CD4-positive, alpha-beta T cell (primary cell): Measurements from ENCODE around the gene KLK1. TPM values are rescaled to one million over a fixed set of nuclear protein-coding genes. Genes with fewer than 3 reads are reported as not detected.

Experiments used
- ATAC-seq: fragments of 200-7000 bp; cut with Tn5 transposase; one replicate; pipeline ENCODE4 v1.10.0; 2022; ENCODE audit warnings: mild to moderate bottlenecking; ENCODE audit not compliant: poor library complexity
- CTCF ChIA-PET: fragments of 350-600 bp; sonication (Branson Sonifier 250); formaldehyde crosslinking; loops from one replicate; lab custom pipeline; 2021; ENCODE audit warnings: antibody characterized with exemption, inconsistent platforms; lab: Charles Lee
- POLR2A ChIA-PET: fragments of 350-600 bp; sonication (Branson Sonifier 250); formaldehyde crosslinking; loops from one replicate; lab custom pipeline; 2021; ENCODE audit warnings: antibody characterized with exemption, inconsistent platforms; lab: Charles Lee
- DNase-seq, 14 experiments: peaks; one replicate each; pipeline ENCODE4 v3.0.0-alpha.2; 2013 to 2020; ENCODE audit warnings: mixed read lengths in 2 of 14
- H3K27ac ChIP-seq, 2 donors: one replicate each; pipeline versions ENCODE4 v1.5.1 to v1.7.0; 2013; ENCODE audit warnings: low read length in 2 of 2, low read depth in 1 of 2, mild to moderate bottlenecking in 1 of 2
- H3K27me3 ChIP-seq, 2 experiments: 1 replicate in 1 of 2; 2 replicates in 1 of 2; pipeline versions ENCODE4 v1.6.1 to v1.7.0; 2013; ENCODE audit warnings: low read length in 2 of 2, control low read depth in 1 of 2, mild to moderate bottlenecking in 1 of 2, moderate library complexity in 1 of 2; ENCODE audit not compliant: insufficient read depth in 2 of 2, control insufficient read depth in 1 of 2
- H3K36me3 ChIP-seq: one replicate; pipeline ENCODE4 v1.6.1; 2013; ENCODE audit warnings: low read length, control low read depth; ENCODE audit not compliant: insufficient read depth
- H3K4me1 ChIP-seq: one replicate; pipeline ENCODE4 v1.6.1; 2013; ENCODE audit warnings: low read length, control low read depth; ENCODE audit not compliant: insufficient read depth
- H3K4me3 ChIP-seq: one replicate; pipeline ENCODE4 v1.5.1; 2013; ENCODE audit warnings: mild to moderate bottlenecking, low read length, moderate library complexity
- H3K9me3 ChIP-seq, 2 experiments: 1 replicate in 1 of 2; 2 replicates in 1 of 2; pipeline versions ENCODE4 v1.6.1 to v1.7.0; 2013; ENCODE audit warnings: low read length in 2 of 2, mild to moderate bottlenecking in 2 of 2, control low read depth in 1 of 2, moderate library complexity in 1 of 2; ENCODE audit not compliant: control insufficient read depth in 1 of 2, insufficient read depth in 1 of 2
- H3K27ac Mint-ChIP-seq: one replicate; pipeline ENCODE4 v1.8.0; 2020; ENCODE audit warnings: mixed read lengths
- H3K27me3 Mint-ChIP-seq: one replicate; pipeline ENCODE4 v1.8.0; 2021; ENCODE audit warnings: mixed read lengths
- H3K36me3 Mint-ChIP-seq: one replicate; pipeline ENCODE4 v1.8.0; 2021; ENCODE audit warnings: low read depth, mixed read lengths
- H3K4me1 Mint-ChIP-seq: one replicate; pipeline ENCODE4 v1.8.0; 2021; ENCODE audit warnings: low read depth, mixed read lengths
- H3K4me3 Mint-ChIP-seq: one replicate; pipeline ENCODE4 v1.8.0; 2020; ENCODE audit warnings: mild to moderate bottlenecking, mixed read lengths
- H3K9me3 Mint-ChIP-seq: one replicate; pipeline ENCODE4 v1.8.0; 2020; ENCODE audit warnings: mixed read lengths
- CTCF ChIP-seq: fragments of 200-600 bp; IDR thresholded peaks from one replicate; pipeline ENCODE4 v1.8.0; 2022; ENCODE audit warnings: antibody characterized with exemption, mild to moderate bottlenecking
- intact Hi-C, 2 experiments: fragments of 100-400 bp; cut with DNase I in 1 of 2; cut with micrococcal nuclease in 1 of 2; formaldehyde crosslinking; loops; one replicate each; pipeline versions ENCODE4 v1.15.1 to v1.9.0; 2023 to 2025; cut with DNase I, micrococcal nuclease
- total RNA-seq, 174 experiments: library from RNA in 2 of 174; stranded (reverse) in 2 of 174; gene quantifications; one replicate each; pipeline ENCODE4 v1.2.3 and lab custom pipeline; 2021 to 2026

The KLK1 gene
- total RNA-seq, 2 experiments from 2014 or later, result not detected

- ATAC-seq (no peak), DNase-seq (no peak)
- TF ChIP-seq CTCF, result no peak
- no peak overlapping the region for H3K27ac Mint-ChIP-seq
- H3K4me3 Mint-ChIP-seq, result peak overlapping the region; percentile 76
- Histone ChIP-seq H3K27me3 (peaks cover 26 to 31% of the 10 kb centered on the region in 2 experiments), H3K9me3 (peaks cover 0 to 9% of the 10 kb centered on the region in 2 experiments), H3K4me1 (peaks cover 16% of the 10 kb centered on the region), H3K27ac (no peak overlapping the region), H3K4me3 (peak overlapping the region; percentile 64), H3K36me3 (no peaks in the 10 kb centered on the region)
- H3K4me1 Mint-ChIP-seq, result peaks cover 12% of the 10 kb centered on the region
- H3K27me3 Mint-ChIP-seq, result peaks cover 65% of the 10 kb centered on the region
- H3K36me3 Mint-ChIP-seq, result no peaks in the 10 kb centered on the region
- POLR2A ChIA-PET, result no interaction called here
- intact Hi-C loops, result no loop called here
- no peaks in the 10 kb centered on the region for H3K9me3 Mint-ChIP-seq
- CTCF ChIA-PET, result no interaction called here
These were observed 11.7 kb upstream of the KLK1 start for GRCh38 chr19:50835103-50835784.

GRCh38 chr19:50833802-50834167, 10.2 kb upstream of the KLK1 start:
- intact Hi-C loops, result no loop called here
- H3K36me3 ChIP-seq, result no peaks in the 10 kb centered on the region
- H3K9me3 ChIP-seq, result peaks cover 0 to 4% of the 10 kb centered on the region in 2 experiments
- ATAC-seq (no peak), DNase-seq (no peak)
- H3K27me3 ChIP-seq, result peaks cover 26 to 31% of the 10 kb centered on the region in 2 experiments
- POLR2A ChIA-PET, result no interaction called here
- H3K36me3 Mint-ChIP-seq, result no peaks in the 10 kb centered on the region
- H3K9me3 Mint-ChIP-seq, result no peaks in the 10 kb centered on the region
- TF ChIP-seq CTCF, result no peak
- no peak overlapping the region for H3K4me3 Mint-ChIP-seq
- no peak overlapping the region for H3K27ac ChIP-seq
- H3K27me3 Mint-ChIP-seq, result peaks cover 75% of the 10 kb centered on the region
- H3K4me1 Mint-ChIP-seq, result peaks cover 12% of the 10 kb centered on the region
- H3K4me3 ChIP-seq, result no peak overlapping the region
- CTCF ChIA-PET, result no interaction called here
- H3K4me1 ChIP-seq, result peaks cover 16% of the 10 kb centered on the region
- H3K27ac Mint-ChIP-seq, result no peak overlapping the region

- ChIA-PET CTCF (no interaction called here), POLR2A (no interaction called here)
- no peak for TF ChIP-seq CTCF
- Mint-ChIP-seq H3K4me1 (peaks cover 12% of the 10 kb centered on the region), H3K27ac (no peak within 1 kb of the TSS), H3K9me3 (no peaks in the 10 kb centered on the region), H3K36me3 (no peaks in the 10 kb centered on the region), H3K27me3 (peaks cover 73% of the 10 kb centered on the region), H3K4me3 (no peak within 1 kb of the TSS)
- Histone ChIP-seq H3K27ac (no peak within 1 kb of the TSS), H3K27me3 (peaks cover 26 to 32% of the 10 kb centered on the region in 2 experiments), H3K4me3 (no peak within 1 kb of the TSS), H3K9me3 (peaks cover 0 to 4% of the 10 kb centered on the region in 2 experiments), H3K4me1 (peaks cover 16% of the 10 kb centered on the region), H3K36me3 (no peaks in the 10 kb centered on the region)
- intact Hi-C loops, result no loop called here
- ATAC-seq (no peak), DNase-seq (no peak)
These were observed 9.7 kb upstream of the KLK1 start, which contains the start of gene KLK15 for GRCh38 chr19:50833117-50833801. TSS of gene KLK15 (minus strand) at chr19:50833574. CDS start at chr19:50831492, 2,082 bp downstream.
